ENCODE data around the gene PRMT7.

The PRMT7 gene

DNA sequence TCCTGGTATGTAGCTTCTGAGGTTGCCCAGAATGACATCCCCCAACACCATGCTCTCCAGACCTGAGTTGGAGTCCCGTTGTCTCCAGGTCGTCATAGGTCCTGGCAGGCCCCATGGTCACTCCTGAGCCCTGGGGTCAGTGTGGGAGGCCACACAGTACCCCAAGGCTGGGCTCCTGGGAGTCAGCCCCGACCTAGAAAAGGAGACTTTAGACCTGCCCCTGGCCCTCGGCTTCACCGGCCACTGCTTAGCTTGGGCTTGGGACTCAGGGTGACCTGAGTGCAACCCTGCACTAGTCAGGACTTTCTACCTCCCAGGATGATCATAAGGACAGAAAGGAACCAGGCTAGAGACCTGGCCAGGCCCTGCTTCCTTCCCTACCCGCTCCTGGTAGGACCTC lies 65.8 kb downstream of the PRMT7 start:
- no peak for DNase-seq (ENCODE audit: low read depth)

GRCh38 chr16:68377221-68377620 lies 66.4 kb downstream of the PRMT7 start:
- DNase-seq (ENCODE audit: low read depth): no peak

GRCh38 chr16:68377667-68378393 lies 67.0 kb downstream of the PRMT7 start:
- no peak for DNase-seq (ENCODE audit: low read depth)

DNA sequence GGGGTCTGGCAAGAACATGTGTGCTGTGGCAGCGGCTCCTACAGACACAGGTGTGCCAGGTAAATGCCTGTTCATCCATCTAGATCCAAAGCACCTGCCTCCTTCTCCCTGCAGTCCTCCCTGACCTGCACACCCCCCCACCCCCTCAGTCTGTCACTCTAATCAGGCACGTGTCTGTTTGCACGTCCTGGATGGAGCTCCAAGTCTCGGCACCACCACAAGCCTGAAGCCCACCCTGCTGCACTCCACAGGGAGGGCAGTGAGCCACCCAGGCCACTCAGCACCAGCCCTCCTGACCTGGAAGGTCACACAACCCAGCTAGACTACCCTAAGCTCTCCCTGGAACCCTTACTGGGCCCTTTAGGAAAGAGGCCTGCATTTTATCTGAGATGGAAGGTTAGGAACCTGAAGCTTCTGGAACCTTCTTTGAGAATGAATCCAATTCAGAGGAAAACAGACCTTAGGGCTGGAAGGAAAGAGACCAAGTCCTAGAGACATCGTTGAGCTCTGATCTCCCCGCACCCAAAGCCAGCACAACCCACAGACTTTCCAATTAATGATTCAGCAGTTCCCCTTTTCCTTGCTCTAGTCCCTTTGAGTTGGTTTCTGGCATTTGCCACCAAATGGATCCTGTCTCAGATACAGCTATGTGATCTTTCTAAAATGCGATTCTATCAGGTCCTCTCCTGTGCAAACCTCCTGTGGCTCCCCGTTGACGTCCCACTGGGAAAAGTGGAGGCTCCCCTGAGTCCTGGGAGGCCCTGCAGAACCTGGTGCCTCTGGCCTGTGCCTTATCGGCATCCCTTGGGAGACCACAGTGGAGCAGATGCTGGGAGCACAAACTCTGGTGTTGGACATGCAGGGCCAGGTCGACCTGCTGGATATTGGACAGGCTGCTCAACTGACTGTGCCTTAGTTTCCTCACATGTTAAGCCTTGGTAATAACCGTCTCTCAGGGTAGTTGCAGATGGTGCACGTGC lies 67.9 kb downstream of the PRMT7 start:
- DNase-seq (ENCODE audit: low read depth): no peak

DNA sequence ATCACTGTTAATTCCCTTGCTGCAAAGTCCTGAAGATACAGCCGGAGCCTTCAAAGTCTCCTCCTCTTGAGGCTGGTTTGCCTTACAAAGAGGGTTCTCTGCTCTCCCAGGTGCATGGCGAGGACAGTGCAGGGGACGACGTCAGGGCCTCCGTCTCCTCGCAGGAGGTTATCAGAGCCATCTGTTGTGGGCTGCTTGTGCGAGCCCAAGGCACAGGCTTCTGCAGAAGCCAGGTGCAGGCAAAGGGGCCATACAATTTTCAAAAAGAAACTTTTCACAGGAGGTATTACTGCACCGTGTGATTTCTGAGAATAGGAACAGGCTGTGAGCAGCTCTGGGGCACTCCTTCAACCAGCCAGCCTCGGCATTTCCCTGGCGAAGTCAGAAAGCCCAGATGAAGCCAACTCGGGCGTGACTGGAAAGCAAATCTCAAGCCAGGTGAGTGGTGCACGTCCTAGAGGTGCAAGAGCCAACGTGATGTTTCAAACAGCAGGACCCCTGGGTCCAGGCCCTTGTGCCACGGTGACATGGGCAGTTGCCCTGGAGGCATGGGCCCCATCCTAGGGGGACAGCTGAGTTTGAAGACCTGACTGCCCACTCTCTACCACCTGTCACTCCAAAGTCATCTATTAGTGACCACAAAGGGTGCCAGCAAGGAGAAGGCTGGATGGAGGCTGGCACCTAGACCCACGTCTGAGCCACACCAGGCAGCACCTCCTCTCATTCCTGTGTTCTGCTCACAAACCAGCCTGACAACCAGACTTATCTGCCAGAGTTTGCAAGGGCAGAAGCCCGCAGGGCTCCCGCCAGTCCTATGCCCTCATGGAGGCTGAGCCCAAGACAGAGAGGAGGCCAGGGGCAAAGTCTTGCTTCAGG lies 68.9 kb downstream of the PRMT7 start:
- no peak for DNase-seq (ENCODE audit: low read depth)

GRCh38 chr16:68380348-68380670 lies 69.5 kb downstream of the PRMT7 start:
- DNase-seq (ENCODE audit: low read depth): no peak

DNA sequence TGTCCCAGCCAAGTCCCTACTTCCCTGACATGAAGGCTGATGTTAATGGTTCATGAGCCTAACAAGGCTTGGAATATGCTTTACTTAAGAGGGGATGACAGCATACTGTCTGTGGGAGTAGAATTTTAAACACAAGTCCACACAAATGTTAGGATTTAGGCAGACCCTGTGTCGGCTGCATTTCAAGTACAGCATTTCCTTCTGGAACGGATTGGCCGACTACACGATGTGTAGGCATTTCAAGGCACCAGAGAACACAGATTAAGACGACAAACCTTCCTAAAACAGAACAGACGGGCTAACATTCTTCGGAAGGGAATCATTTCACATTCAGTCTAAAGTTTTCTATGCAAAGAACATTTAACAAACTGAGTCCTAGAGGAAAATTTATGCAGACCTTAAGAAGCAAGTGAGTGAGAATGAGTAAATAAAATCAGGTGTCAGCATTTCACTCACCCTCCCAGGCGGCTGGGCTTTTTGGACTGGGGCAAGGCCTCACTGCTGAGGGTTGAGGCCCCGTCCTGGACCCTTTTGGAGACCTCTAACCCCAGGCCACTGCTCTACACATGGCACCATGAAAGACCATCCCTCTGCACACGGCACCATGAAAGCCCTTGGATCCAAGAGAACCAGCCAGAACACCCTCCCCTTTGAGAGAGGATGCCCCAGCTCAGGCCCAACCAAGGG lies 70.0 kb downstream of the PRMT7 start:
- DNase-seq (ENCODE audit: low read depth): no peak

GRCh38 chr16:68381363-68381724 lies 70.5 kb downstream of the PRMT7 start:
- no peak for DNase-seq (ENCODE audit: low read depth)

GRCh38 chr16:68382296-68382718 lies 71.5 kb downstream of the PRMT7 start:
- no peak for DNase-seq (ENCODE audit: low read depth)

GRCh38 chr16:68383858-68384257 lies 73.0 kb downstream of the PRMT7 start:
- no peak for DNase-seq (ENCODE audit: low read depth)

GRCh38 chr16:68384288-68385161 lies 73.7 kb downstream of the PRMT7 start:
- DNase-seq (ENCODE audit: low read depth): no peak

- DNase-seq (ENCODE audit: low read depth): no peak
Observed at GRCh38 chr16:68385371-68385770, 74.6 kb downstream of the PRMT7 start.

- DNase-seq (ENCODE audit: low read depth): no peak
Observed at GRCh38 chr16:68386628-68387027, 75.8 kb downstream of the PRMT7 start.

DNA sequence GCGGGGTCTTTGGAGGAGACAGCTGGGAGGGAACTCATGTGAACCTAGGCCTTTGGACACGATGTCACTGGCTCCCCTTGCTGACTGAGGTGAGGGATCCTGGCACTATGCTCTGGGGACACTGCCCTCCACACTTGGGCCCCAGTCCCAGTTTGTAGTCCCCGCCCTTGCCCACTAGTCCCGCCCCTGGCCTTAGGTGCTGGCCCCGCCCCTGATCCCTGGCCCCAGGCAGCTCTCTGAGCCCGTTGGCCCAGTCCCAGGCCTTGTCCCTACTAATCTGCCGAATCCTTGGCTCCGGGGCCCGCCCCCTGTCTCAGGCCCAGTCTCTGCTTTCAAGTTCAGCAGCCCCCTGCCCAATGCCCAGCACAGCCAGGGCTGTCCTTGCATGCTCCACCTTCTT lies 76.5 kb downstream of the PRMT7 start:
- DNase-seq (ENCODE audit: low read depth): no peak

GRCh38 chr16:68388124-68388523 lies 77.3 kb downstream of the PRMT7 start:
- no peak for DNase-seq (ENCODE audit: low read depth)

- DNase-seq (ENCODE audit: low read depth): no peak
Observed at GRCh38 chr16:68389006-68389405, 78.2 kb downstream of the PRMT7 start.

GRCh38 chr16:68389750-68390371 lies 79.0 kb downstream of the PRMT7 start:
- no peak for DNase-seq (ENCODE audit: low read depth)

- DNase-seq (ENCODE audit: low read depth): no peak
Observed at GRCh38 chr16:68393333-68393732, 82.5 kb downstream of the PRMT7 start.

- DNase-seq (ENCODE audit: low read depth): no peak
Observed at GRCh38 chr16:68395167-68395786, 84.5 kb downstream of the PRMT7 start.

GRCh38 chr16:68395815-68396214 lies 85.0 kb downstream of the PRMT7 start:
- no peak for DNase-seq (ENCODE audit: low read depth)

Data from stimulated activated CD8-positive, alpha-beta memory T cell treated with anti-CD3 and anti-CD28 coated beads, Interleukin-12 subunit alpha, Interleukin-12 subunit beta, amount 100 ng/mL, for 4 hours (primary cell).